ENCODE data around the gene SLC35D3.
"Not testable (repeated sequence)": the region's sequence is repeated elsewhere in the genome, so short reads cannot be mapped to it uniquely, and the experiment has no call there.

SLC35D3 gene

DNA sequence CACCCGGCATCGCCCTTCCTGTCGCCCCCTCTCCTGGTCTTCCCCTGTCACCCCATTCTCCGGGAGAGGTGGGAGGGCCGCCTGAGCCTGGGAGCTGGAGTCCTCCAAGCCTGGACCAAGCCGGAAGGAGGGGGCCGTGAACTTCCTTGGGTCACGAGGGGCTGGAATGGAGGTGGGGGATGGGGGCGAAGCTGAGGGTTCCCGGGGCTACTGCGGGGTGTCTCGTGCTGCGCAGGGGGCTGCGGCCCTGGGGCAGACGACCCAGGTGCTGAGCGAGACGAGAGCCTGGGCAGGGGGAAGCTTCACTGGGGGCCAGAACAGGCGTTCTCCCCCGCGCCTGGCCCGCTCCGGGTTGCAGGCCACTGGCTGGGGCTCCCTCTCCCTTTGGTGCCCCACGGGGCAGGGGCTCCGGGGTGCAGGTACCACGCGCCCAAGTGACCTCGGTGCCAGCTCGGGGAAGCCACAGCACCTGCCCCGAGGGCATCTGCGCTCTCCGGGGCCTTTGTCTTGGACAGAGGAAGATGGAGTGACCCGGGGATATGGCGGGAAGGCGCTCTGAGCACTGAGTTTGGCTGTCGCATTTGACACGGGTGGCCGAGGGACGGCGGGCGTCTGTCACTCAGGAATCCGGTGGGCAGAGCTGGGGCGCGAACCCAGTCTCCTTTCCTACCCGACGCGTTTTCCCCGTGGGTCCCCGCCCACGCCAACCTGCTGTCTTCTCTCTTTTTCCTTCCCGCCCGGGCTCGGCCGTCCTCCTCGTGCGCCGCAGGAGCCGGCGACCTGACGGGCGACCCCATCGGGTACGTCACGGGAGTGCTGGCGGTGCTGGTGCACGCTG is 1.2 kb downstream of the SLC35D3 start:
- DNase-seq = no peak

GRCh38 chr6:136923954-136924673 is 2.0 kb downstream of the SLC35D3 start:
- no peak for DNase-seq

DNA sequence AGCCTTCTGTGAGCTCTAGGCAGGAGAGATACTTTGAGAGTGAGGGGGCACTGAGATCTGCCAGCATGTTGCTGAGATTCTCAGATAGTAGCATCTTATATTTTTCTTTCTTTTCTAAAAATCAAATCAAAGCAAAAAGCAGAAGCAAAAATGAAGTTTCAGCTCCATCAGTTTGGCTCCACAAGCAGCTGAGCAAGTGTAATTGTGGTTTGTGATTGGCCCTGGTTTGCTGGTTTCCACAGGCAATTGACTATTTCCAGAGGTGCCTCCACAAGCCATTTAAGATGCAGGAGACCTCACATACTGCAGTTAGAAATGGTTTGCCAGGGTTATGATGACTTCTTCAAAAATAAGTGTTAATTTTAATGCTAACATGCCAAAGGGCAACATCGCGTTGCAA is 4.3 kb downstream of the SLC35D3 start:
- no peak for DNase-seq

- DNase-seq = peak; percentile 34 to 35
Observed at GRCh38 chr6:136927292-136927691, 5.2 kb downstream of the SLC35D3 start.

GRCh38 chr6:136930528-136930927 is 8.4 kb downstream of the SLC35D3 start:
- no peak for DNase-seq

DNA sequence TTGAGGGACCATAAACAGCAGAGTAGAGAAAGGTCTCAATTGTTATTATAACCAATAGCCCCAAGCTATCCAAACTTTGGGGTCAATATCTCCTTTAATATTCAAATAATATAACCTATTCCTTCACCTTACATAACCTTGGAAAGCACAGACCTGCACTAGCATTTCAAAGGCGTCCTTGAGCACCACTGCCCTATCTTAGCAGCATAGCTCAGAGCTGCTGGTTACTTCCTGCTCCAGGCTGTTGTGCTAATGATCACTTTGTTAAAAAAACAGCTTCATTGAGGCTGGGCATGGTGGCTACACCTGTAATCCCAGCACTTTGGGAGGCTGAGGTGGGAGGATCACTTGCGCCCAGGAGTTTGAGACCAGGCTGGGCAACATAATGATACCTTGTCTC is 10.5 kb downstream of the SLC35D3 start:
- no peak for DNase-seq

DNA sequence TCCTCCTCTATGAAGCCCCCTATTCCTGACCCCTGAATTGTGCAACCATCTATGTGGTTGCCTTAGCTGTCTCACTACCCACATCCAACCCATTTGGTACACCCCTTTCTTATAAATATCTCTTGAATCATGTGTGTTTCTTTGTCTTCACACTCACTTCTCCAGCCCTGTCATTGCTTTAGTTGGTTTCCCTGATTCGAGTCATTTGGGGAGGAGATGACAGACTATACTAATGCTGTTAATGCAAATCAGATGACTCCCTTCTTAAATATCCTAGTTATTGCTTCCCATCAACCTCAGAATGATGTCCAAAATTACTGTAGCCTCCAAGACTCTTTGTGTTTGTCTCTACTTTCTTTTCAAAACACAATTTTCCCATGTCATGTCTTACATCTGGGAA is 23.0 kb downstream of the SLC35D3 start:
- no peak for DNase-seq

GRCh38 chr6:136945711-136946121 is 23.6 kb downstream of the SLC35D3 start:
- DNase-seq = no peak

DNA sequence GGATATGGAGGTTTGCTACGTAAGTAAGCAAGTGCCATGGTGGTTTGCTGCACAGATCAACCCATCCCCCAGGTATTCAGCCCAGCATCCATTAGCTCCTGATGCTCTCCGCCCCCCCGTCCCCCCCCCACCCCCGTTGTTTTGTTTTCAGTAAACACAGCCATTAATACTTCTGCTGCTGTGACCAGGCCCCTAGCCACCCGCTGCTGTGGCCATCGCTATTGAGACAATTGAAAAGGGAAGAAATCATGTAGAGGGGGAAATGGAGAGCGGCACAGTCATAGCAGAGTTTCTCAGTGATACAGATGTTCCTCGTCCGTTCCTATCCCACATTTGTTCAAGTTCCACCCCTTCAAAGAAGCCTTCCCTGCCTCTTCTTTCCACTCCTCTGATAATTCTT is 24.9 kb downstream of the SLC35D3 start:
- DNase-seq = no peak

DNA sequence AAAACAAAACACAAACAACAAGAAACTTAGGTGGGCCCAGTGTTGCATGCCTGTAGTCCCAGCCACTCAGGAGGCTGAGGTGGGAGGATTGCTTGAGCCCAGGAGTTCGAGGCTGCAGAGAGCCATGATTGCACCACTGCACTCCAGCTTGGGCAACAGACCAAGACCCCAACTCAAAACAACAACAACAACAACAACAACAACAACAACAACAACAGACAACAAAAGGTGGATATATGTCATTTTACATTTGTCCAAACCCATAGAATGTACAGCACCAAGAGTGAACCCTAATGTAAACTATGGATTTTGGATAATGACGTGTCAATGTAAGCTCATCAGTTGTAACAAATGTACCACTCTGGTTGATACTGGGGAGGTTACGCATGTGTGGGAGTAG is 27.9 kb downstream of the SLC35D3 start:
- not testable (repeated sequence) for DNase-seq

DNA sequence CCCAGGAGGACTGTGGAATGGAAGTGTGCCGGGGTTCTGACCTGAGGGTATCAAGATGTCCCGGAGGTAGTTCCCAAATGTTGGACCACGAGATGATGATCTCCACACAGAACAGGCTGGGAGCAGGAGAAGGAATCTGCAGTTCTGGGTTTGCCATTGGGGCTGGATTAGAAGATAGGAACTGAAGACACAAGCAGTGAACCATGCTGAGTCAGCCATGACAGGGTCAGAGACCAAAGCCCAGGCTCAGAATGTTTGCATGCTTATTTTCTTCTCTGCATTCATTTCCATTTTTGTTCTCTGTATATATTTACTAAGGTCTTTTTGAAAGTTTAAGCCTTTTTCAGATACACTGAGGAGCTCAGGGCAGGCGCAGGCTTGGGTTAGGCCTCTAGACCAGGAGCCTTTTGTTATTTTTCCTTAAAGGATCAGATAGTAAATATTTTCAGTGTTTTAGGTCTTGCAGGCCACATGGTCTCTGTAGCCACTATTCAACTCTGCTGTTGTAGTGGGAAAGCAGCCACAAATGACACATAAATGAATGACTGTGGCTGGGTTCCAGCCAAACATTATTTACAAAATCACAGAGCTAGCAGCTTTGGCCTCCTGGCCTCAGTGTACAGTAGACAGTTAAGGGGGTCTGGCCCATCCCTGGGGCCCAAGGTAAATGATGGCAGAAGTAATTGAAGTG is 28.5 kb downstream of the SLC35D3 start:
- no peak for DNase-seq

- DNase-seq = no peak
Observed at GRCh38 chr6:136952714-136953260, 30.7 kb downstream of the SLC35D3 start.

GRCh38 chr6:136955123-136955522 is 33.0 kb downstream of the SLC35D3 start:
- DNase-seq = no peak

GRCh38 chr6:136956590-136957544 is 34.8 kb downstream of the SLC35D3 start:
- no peak for DNase-seq

- DNase-seq = no peak
Observed at GRCh38 chr6:136958168-136958567, 36.1 kb downstream of the SLC35D3 start.

GRCh38 chr6:136959471-136959891 is 37.4 kb downstream of the SLC35D3 start:
- no peak for DNase-seq

DNA sequence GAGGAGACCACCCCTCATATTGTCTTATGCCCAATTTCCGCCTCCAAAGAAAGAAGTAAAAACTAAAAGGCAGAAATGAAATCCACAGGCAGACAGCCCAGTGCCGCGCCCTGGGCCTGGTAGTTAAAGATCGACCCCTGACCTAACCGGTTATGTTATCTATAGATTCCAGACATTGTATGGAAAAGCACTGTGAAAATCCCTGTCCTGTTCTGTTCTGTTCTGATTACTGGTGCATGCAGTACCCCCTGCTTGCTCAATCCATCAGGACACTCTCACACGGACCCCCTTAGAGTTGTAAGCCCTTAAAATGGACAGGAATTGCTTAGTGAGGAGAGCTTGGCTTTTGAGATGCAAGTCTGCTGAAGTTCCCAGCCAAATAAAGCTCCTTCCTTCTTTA is 37.8 kb downstream of the SLC35D3 start:
- not testable (repeated sequence) for DNase-seq

DNA sequence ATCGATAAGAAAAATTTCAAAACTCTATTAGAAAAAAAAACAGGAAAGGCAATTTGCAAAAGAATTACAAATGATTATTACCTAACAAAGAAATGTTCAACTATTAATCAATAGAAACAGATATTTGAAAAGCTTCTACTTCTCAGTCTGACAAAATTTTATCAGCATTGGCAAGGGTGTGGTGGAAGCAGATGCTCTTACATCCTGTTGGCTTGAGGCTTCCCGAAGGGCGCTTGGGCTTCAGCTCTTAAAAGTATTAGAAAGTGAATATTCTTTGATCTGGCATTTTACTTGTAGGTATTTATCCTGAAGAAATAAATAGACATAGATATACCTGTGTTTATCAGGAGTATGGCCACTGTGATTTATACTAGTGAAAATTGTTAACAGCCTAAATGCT is 38.7 kb downstream of the SLC35D3 start:
- DNase-seq = no peak

DNA sequence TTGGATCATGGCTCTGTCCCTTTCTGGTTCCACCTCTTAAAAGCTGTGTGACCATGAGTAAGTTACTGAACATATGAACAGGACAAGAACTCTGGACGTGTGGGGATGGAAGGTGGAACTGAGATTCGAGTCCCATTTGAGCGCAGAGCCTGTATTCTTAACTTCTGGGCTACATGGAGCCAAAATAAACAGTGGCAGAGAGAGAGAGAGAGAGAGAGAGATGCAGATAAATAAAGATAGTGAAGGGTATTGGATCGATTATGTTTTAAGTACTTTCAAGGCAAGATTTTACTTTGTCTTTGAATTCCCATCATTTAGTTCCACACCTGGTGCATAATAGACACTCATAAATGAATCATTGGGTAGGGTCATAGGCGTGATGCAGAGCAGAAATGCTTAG is 39.7 kb downstream of the SLC35D3 start:
- DNase-seq = no peak

DNA sequence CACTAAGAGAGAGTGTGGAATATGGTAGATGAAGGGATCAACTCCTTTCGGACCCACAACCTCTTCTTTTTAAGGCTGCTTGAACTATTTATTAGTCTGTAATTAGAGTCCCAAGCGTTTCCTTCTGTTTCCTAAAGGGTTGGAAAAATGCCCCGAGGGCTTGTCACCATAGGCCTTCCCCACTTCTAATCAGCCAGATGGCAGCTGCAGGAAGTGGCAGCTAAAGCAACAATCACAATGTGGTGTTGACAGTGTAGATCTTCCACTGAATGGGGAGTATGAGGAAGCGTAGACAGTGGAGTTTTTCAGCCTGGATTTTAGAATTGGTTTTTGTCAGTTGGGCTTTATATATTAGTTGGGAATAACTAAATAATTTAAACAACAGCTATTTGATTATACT is 40.6 kb downstream of the SLC35D3 start:
- DNase-seq = no peak

DNA sequence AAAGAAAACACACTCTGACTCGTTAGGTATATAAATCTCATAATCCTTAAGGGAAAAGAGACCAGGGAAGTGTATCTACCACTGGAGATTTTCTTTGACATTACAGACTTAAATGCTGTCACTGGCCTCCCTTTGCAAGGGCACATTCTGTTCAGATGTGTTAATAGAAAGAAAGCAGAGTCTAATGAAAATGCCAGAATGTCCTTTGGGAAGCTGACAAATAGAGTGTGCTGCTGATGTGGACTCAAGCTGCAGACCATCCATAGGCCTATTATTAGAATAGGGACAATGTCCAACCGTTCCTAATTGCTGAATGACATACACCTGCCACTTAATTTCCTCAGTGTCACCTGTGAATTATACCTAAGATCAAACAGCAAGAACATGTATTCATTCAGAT is 41.2 kb downstream of the SLC35D3 start:
- no peak for DNase-seq

- DNase-seq = no peak
Observed at GRCh38 chr6:136964398-136964797, 42.3 kb downstream of the SLC35D3 start.

Data from AML-193 (cell line).